IMR-90 (cell line): ENCODE data around the gene BCLAF1. TPM values are rescaled to one million over a fixed set of nuclear protein-coding genes. Genes with fewer than 3 reads are reported as not detected.

Source experiments
- ATAC-seq: fragments of 200-7000 bp; cut with Tn5 transposase; 2 replicates; pipeline ENCODE4 v1.9.1; 2020; ENCODE audit warnings: low read depth, mild to moderate bottlenecking, moderate library complexity
- BruUV-seq: library from RNA; stranded (reverse); fragments of 400-500 nt; replicated peaks from 2 replicates; lab custom pipeline; 2021; lab: Mats Ljungman, UMichigan
- CTCF ChIA-PET: fragments of 300-600 bp; formaldehyde crosslinking; extraction: SDS; loops from one replicate; lab custom pipeline; 2021; ENCODE audit warnings: antibody characterized with exemption; lab: Yijun Ruan, JAX
- POLR2A ChIA-PET: fragments of 300-600 bp; sonication (Branson Sonifier 250); formaldehyde crosslinking; loops from one replicate; lab custom pipeline; 2022; ENCODE audit warnings: antibody characterized with exemption; ENCODE audit not compliant: unreplicated experiment; lab: Charles Lee
- DNase-seq: peaks from one replicate; pipeline ENCODE4 v3.0.0; 2013
- H2AFZ ChIP-seq: replicated peaks from 2 replicates; pipeline ENCODE3; 2013; ENCODE audit warnings: low read length, mild to moderate bottlenecking; ENCODE audit not compliant: poor library complexity
- H2AK5ac ChIP-seq: 2 replicates; pipeline ENCODE4 v1.6.1; 2013; ENCODE audit warnings: low read depth, low read length, inconsistent platforms
- H2AK9ac ChIP-seq: replicated peaks from 2 replicates; pipeline ENCODE3; 2013; ENCODE audit warnings: mild to moderate bottlenecking, low read depth, low read length, moderate library complexity; ENCODE audit not compliant: poor library complexity
- H2BK120ac ChIP-seq: 2 replicates; pipeline ENCODE4 v1.6.1; 2013; ENCODE audit warnings: low read depth, low read length, inconsistent platforms
- H2BK15ac ChIP-seq: 3 replicates; pipeline ENCODE4 v1.6.1; 2013; ENCODE audit warnings: low read depth, low read length, inconsistent platforms
- H2BK20ac ChIP-seq: 2 replicates; pipeline ENCODE4 v1.6.1; 2013; ENCODE audit warnings: low read depth, mild to moderate bottlenecking, inconsistent platforms, low read length, moderate library complexity
- H2BK5ac ChIP-seq: 2 replicates; pipeline ENCODE4 v1.6.1; 2013; ENCODE audit warnings: mild to moderate bottlenecking, low read depth, low read length, inconsistent platforms; ENCODE audit not compliant: poor library complexity, severe bottlenecking
- H3K14ac ChIP-seq: replicated peaks from 2 replicates; pipeline ENCODE4 v1.6.1; 2013; ENCODE audit warnings: low read depth, low read length, inconsistent platforms
- H3K18ac ChIP-seq: 2 replicates; pipeline ENCODE4 v1.6.1; 2013; ENCODE audit warnings: low read depth, low read length, control low read depth
- H3K23ac ChIP-seq: 2 replicates; pipeline ENCODE4 v1.6.1; 2013; ENCODE audit warnings: low read depth, low read length, inconsistent platforms
- H3K27ac ChIP-seq: 2 replicates; pipeline ENCODE4 v1.5.1; 2013; ENCODE audit warnings: mild to moderate bottlenecking, control low read depth, low read length; ENCODE audit not compliant: insufficient read depth
- H3K27me3 ChIP-seq: 2 replicates; pipeline ENCODE4 v1.6.1; 2013; ENCODE audit warnings: low read length; ENCODE audit not compliant: control insufficient read depth, insufficient read depth
- H3K36me3 ChIP-seq: 2 replicates; pipeline ENCODE4 v1.6.1; 2013; ENCODE audit warnings: low read length, mixed read lengths; ENCODE audit not compliant: control insufficient read depth, insufficient read depth
- H3K4ac ChIP-seq: 2 replicates; pipeline ENCODE4 v1.6.1; 2013; ENCODE audit warnings: low read depth, low read length, inconsistent platforms
- H3K4me1 ChIP-seq: 2 replicates; pipeline ENCODE4 v1.6.1; 2013; ENCODE audit warnings: low read length, mixed read lengths; ENCODE audit not compliant: control insufficient read depth, insufficient read depth
- H3K4me2 ChIP-seq: 2 replicates; pipeline ENCODE4 v1.6.1; 2013; ENCODE audit warnings: low read depth, mild to moderate bottlenecking, control low read depth, low read length, moderate library complexity
- H3K4me3 ChIP-seq: 2 replicates; pipeline ENCODE4 v1.5.1; 2013; ENCODE audit warnings: low read depth, mild to moderate bottlenecking, control low read depth, low read length, moderate library complexity; ENCODE audit not compliant: insufficient read depth
- H3K56ac ChIP-seq: 2 replicates; pipeline ENCODE4 v1.6.1; 2013; ENCODE audit warnings: low read length, inconsistent platforms; ENCODE audit not compliant: insufficient read depth; ENCODE audit errors: extremely low read depth
- H3K79me1 ChIP-seq, 2 experiments: 2 replicates each; pipeline ENCODE4 v1.6.1; 2013; ENCODE audit warnings: low read length in 2 of 2, inconsistent platforms in 1 of 2, low read depth in 1 of 2
- H3K9ac ChIP-seq: 2 replicates; pipeline ENCODE4 v1.6.1; 2013; ENCODE audit warnings: low read depth, low read length, control low read depth
- H3K9me1 ChIP-seq: 2 replicates; pipeline ENCODE4 v1.6.1; 2013; ENCODE audit warnings: low read length, inconsistent platforms; ENCODE audit not compliant: insufficient read depth
- H3K9me3 ChIP-seq: 2 replicates; pipeline ENCODE4 v1.6.1; 2013; ENCODE audit warnings: low read length; ENCODE audit not compliant: control insufficient read depth, insufficient read depth
- H4K20me1 ChIP-seq: 2 replicates; pipeline ENCODE4 v1.6.1; 2013; ENCODE audit warnings: low read length, inconsistent platforms; ENCODE audit not compliant: insufficient read depth
- H4K5ac ChIP-seq: 2 replicates; pipeline ENCODE4 v1.6.1; 2013; ENCODE audit warnings: mild to moderate bottlenecking, low read depth, low read length, control low read depth
- H4K8ac ChIP-seq, 2 experiments: 2 replicates each; pipeline ENCODE4 v1.6.1; 2013; ENCODE audit warnings: low read depth in 2 of 2, low read length in 2 of 2, control low read depth in 1 of 2, inconsistent platforms in 1 of 2
- H4K91ac ChIP-seq: 2 replicates; pipeline ENCODE4 v1.6.1; 2013; ENCODE audit warnings: low read depth, low read length, inconsistent platforms; ENCODE audit not compliant: insufficient read depth
- CEBPB ChIP-seq: IDR thresholded peaks from 2 replicates; pipeline ENCODE4 v1.6.1; 2012; ENCODE audit warnings: low read depth, low read length, improper control_type of control experiment
- CHD1 ChIP-seq: IDR thresholded peaks from 2 replicates; pipeline ENCODE4 v1.6.1; 2012; ENCODE audit warnings: low read depth, low read length, improper control_type of control experiment
- MAFK ChIP-seq: IDR thresholded peaks from 2 replicates; pipeline ENCODE4 v1.6.1; 2012; ENCODE audit warnings: low read depth, low read length, improper control_type of control experiment
- MAZ ChIP-seq: IDR thresholded peaks from 2 replicates; pipeline ENCODE4 v1.6.1; 2012; ENCODE audit warnings: low read depth, mild to moderate bottlenecking, low read length, improper control_type of control experiment, moderate library complexity, borderline replicate concordance
- POLR2A ChIP-seq: IDR thresholded peaks from 2 replicates; pipeline ENCODE4 v1.6.1; 2012; ENCODE audit warnings: mild to moderate bottlenecking, low read depth, low read length
- RAD21 ChIP-seq: IDR thresholded peaks from 2 replicates; pipeline ENCODE4 v1.6.1; 2012; ENCODE audit warnings: low read length, improper control_type of control experiment
- WGBS, 2 experiments: methylation state at CpG; one replicate each; pipeline versions ENCODE4 v1.1.5 to v1.1.7; 2013; ENCODE audit warnings: missing lambda C conversion rate in 2 of 2; ENCODE audit not compliant: insufficient read length in 1 of 2; ENCODE audit errors: extremely low coverage in 2 of 2; 5-methylcytosine and 5-hydroxymethylcytosine counted together
- dilution Hi-C: fragments of 300-500 bp; cut with HindIII; formaldehyde crosslinking; loops from one replicate; pipeline ENCODE4 v1.14.3; 2018; ENCODE audit warnings: low sequenced_read_pairs; ENCODE audit not compliant: unreplicated experiment
- in situ Hi-C: fragments of 300-500 bp; cut with MboI; formaldehyde crosslinking; loops from 3 replicates; pipeline ENCODE4 v1.14.3; 2019; ENCODE audit warnings: low sequenced_read_pairs, inconsistent platforms, mixed read lengths
- intact Hi-C: fragments of 100-400 bp; cut with micrococcal nuclease; formaldehyde crosslinking; loops from 2 replicates; pipeline ENCODE4 v1.10.0; 2022
- polyA plus RNA-seq, 3 experiments: library from polyadenylated mRNA; depleted of rRNA; stranded (reverse); fragments of >200 nt; gene quantifications; 2 replicates each; pipeline ENCODE4 v1.2.3, GENCODE V29; 2012; ENCODE audit warnings: low replicate concordance in 1 of 3
- total RNA-seq: library from RNA; depleted of rRNA; stranded (reverse); fragments of >200 nt; gene quantifications from 2 replicates; pipeline ENCODE4 v1.2.3, GENCODE V29; 2012
- TF ChIP-seq, protein P1 (sequence below): fragments of 150-350 bp; IDR thresholded peaks from 2 replicates; pipeline ENCODE4 v1.6.1; 2017; ENCODE audit warnings: mild to moderate bottlenecking, antibody characterized with exemption, low read length, low read depth

Gene BCLAF1
- total and polyA plus RNA-seq, 2 of the 4 experiments (the other 2 are of a cell fraction) = 34.0 to 141 TPM

DNA sequence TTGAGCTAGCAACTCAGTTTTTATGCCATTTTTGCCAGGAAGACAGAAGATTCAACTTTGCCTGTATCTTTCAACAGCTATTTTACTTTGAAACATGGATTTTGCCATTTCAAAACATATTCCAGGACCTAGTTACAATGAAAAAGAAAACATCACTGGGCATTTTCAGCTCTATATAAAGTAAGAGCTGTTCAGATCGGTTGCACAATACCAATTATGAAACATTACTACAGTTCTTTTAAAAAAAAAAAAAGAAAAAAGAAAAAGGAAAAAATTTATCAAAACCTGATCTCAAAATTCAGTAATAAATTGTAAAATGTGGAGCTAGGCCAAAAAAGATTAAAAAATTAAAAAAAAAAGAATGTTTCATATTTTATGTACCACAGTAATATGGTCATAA is 15.6 kb downstream of the BCLAF1 start:
- no peak overlapping the region for H2BK20ac ChIP-seq
- no peak overlapping the region for H3K14ac ChIP-seq
- no peak overlapping the region for H3K27ac ChIP-seq
- no peak overlapping the region for H3K23ac ChIP-seq
- DNase-seq (no peak), ATAC-seq (no peak)
- no TSS peak for BruUV-seq
- intact Hi-C loops (no loop called here), dilution Hi-C loops (no loop called here), in situ Hi-C loops (no loop called here)
- no peaks in the 10 kb centered on the region for H3K9me1 ChIP-seq
- H2AFZ ChIP-seq = no peak overlapping the region
- no peaks in the 10 kb centered on the region for H3K27me3 ChIP-seq
- H2BK120ac ChIP-seq = no peak overlapping the region
- H3K4ac ChIP-seq = no peak overlapping the region
- whole genome bisulfite sequencing, 2 experiments = no CpG with 5 or more reads among the region's 1 CpG
- no peak overlapping the region for H2BK15ac ChIP-seq
- ChIA-PET POLR2A (no interaction called here), CTCF (interaction anchor here (0.6 kb wide), 1 partner anchor 56 kb away, joined by 5 read pairs; no protein-coding TSS in a partner anchor)
- TF ChIP-seq, protein P1, sequence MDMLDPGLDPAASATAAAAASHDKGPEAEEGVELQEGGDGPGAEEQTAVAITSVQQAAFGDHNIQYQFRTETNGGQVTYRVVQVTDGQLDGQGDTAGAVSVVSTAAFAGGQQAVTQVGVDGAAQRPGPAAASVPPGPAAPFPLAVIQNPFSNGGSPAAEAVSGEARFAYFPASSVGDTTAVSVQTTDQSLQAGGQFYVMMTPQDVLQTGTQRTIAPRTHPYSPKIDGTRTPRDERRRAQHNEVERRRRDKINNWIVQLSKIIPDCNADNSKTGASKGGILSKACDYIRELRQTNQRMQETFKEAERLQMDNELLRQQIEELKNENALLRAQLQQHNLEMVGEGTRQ = no peak
- TF ChIP-seq CHD1 (no peak), RAD21 (no peak), MAFK (no peak), POLR2A (no peak), CEBPB (peak; percentile 59), MAZ (no peak)
- peaks cover 29% of the 10 kb centered on the region for H3K36me3 ChIP-seq
- H3K79me1 ChIP-seq = peaks cover 15 to 22% of the 10 kb centered on the region in 2 experiments
- H4K8ac ChIP-seq = no peak overlapping the region
- no peak overlapping the region for H2AK5ac ChIP-seq
- no peaks in the 10 kb centered on the region for H3K4me1 ChIP-seq
- H3K4me3 ChIP-seq = no peak overlapping the region
- no peak overlapping the region for H2AK9ac ChIP-seq
- H4K91ac ChIP-seq = no peak overlapping the region
- H4K20me1 ChIP-seq = peaks cover 9% of the 10 kb centered on the region; the same call in 1 of the 2 replicates
- H3K9ac ChIP-seq = no peak overlapping the region
- no peaks in the 10 kb centered on the region for H3K9me3 ChIP-seq
- H3K4me2 ChIP-seq = no peak overlapping the region
- H3K56ac ChIP-seq = no peak overlapping the region
- H3K18ac ChIP-seq = no peak overlapping the region
- peak overlapping the region; percentile 30 for H2BK5ac ChIP-seq
- H4K5ac ChIP-seq = no peak overlapping the region
